GM12872 (cell line): Measurements from ENCODE around the gene FOXP1.

Source experiments
- TF ChIP-seq, protein P1 (sequence below): IDR thresholded peaks from 3 replicates; pipeline ENCODE4 v1.5.1; 2011; ENCODE audit warnings: low read depth, mild to moderate bottlenecking, low read length, moderate library complexity; ENCODE audit not compliant: insufficient read depth

FOXP1 gene

DNA sequence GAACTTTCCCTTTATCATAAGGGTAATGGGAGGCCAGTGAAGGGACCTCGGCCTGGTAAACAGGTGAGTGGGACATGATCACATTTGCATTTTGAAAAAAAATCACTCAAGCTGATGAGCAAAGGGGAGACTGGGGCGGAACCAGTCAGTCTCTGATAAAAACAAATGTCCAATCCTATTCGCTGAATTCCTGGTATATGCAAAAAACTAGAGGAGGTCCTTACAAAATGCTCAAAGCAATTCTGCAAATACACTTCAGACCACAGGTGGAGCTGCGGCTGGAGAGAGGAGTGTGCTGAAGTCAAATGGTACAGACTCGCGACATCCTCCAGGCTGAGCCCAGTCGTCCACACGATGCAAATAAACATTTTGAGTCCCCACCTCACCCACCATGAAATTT, 166.7 kb downstream of the FOXP1 start:
- TF ChIP-seq, protein P1, sequence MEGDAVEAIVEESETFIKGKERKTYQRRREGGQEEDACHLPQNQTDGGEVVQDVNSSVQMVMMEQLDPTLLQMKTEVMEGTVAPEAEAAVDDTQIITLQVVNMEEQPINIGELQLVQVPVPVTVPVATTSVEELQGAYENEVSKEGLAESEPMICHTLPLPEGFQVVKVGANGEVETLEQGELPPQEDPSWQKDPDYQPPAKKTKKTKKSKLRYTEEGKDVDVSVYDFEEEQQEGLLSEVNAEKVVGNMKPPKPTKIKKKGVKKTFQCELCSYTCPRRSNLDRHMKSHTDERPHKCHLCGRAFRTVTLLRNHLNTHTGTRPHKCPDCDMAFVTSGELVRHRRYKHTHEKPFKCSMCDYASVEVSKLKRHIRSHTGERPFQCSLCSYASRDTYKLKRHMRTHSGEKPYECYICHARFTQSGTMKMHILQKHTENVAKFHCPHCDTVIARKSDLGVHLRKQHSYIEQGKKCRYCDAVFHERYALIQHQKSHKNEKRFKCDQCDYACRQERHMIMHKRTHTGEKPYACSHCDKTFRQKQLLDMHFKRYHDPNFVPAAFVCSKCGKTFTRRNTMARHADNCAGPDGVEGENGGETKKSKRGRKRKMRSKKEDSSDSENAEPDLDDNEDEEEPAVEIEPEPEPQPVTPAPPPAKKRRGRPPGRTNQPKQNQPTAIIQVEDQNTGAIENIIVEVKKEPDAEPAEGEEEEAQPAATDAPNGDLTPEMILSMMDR: peak; percentile 26; the same call in 2 of the 3 replicates

DNA sequence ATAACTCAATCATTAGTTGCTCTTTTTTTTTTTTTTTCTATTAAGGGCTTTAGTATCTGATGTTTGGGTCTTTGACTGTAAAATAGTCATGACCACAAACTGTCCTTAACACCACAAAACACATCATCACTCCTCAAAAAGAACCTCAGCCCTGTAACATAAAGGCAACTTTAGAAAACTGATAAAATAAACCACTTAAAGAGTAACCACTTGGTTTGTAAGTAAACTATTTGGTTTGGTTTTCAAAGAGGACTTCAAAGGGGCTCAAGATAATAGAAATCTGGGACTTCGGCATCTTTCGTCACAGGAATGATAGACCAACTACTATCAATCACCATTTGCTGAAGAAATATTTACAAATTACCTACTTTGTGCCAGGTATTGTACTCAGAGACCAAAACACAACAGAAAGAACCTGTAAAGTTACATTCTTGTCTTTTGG, 167.8 kb downstream of the FOXP1 start:
- TF ChIP-seq, protein P1: no peak

DNA sequence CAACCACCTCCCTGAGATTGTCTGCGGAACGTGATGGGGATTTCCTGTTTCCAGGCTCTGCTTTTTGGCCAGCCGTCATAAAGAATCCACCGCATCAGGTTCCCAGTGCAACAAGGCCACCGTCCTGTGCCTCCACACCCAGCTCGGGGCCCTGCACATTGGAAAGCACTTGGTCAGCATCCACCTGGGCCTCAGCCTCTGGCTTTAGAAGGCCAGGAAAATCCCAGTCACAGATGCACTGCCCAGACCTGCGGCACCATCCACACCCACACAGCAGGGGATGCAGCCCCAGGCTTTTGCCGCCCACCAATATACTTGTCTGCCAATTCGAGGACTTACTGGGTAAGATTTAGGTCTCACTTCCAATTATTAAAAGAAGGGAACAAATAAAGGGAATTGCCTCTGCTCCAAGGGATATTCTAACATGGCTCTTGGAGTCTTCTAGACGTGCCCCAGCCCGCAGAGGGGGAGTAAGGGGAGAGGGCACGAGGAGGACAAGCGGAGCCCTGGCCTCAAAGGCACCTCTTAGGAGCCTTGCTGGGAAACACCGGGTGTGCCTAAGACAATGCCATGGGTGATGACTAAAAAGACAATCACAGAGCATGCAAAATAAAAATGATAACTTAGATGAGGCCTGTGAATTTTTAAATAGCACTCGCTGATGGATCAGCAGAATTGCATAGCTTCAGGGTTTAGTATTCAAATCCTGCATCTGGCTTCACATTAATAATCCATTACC, 169.2 kb downstream of the FOXP1 start:
- TF ChIP-seq, protein P1: no peak

DNA sequence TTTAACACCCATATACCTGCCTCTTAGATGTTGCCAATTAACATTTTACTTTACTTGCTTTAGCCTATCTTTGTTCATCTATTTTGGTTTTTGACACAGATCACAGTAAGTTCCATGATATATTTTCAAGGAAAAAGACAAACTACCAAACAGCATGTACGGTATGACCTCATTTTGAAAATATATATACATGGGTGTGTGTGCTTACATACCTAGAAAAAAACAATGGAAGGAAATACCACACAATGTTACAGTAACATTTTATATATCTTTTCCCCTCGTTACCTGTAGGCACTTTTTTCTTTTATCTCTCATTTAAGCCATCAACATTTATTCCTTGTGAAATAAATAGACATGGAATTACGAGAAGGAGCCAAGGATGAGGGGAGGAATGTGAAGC, 170.0 kb downstream of the FOXP1 start:
- TF ChIP-seq, protein P1: no peak

DNA sequence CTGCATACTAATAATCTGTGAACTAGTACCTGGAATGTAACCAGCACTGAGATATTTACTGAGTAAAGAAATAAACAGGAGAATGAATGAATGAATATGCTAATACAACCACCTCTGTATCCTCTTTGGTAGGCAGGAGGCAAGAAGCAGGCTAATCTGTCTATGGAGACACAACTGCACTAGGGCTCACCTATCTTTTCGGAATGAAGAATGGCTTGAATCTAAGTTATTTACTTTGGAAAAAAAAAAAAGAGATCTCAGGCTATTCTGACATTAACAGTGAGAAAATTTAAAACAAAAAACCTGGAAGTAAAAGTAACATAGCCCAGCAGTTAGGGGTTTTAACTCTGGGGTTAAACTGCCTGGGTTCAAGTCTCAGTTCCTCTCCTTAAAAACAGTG, 174.2 kb downstream of the FOXP1 start:
- TF ChIP-seq, protein P1: no peak

DNA sequence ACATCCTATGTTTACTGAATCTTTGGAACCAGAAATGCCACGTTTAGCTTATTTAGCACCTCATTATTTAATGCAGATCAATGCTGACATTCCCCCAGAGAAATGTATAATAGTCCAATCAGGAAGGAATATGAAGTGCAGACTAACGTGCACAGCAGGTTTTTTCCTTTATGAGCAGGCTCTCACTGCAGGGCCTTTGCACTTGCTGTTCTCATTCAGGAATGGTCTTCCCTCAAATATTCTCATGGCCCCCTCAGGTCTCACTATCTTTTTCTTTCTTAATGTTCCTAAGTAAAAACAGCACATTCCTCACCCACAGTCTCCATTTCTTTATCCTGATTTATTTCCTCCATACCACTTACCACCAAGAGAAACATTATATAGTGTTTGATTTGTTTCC, 174.6 kb downstream of the FOXP1 start:
- TF ChIP-seq, protein P1: no peak

DNA sequence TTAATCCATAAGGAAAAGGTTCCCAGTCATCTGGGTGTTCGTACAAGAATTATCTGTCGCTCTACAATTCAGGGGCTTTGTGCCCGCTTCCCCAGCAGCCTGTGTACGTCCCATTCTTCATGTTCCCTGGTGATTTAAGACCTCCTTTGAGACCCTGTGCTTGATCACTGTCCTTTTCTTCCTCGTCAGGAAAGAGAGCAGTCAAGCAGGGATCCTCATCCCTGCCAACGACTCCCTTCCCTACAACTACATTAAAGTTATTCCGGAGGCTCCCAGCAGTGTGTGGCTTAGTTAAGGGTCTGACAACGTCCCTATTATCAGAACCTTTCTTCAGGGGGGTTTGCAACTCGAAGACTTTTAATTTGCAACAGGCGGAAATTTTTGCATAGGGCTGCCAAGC, 175.7 kb downstream of the FOXP1 start:
- TF ChIP-seq, protein P1: no peak
